HG02610 (cell line): ENCODE results near the gene YIPF5.

Experiments used
- ATAC-seq: cut with Tn5 transposase; IDR thresholded peaks from one replicate; pipeline ENCODE4 v1.9.1; 2021; ENCODE audit warnings: mild to moderate bottlenecking, moderate library complexity; ENCODE audit not compliant: unreplicated experiment

The YIPF5 gene

DNA sequence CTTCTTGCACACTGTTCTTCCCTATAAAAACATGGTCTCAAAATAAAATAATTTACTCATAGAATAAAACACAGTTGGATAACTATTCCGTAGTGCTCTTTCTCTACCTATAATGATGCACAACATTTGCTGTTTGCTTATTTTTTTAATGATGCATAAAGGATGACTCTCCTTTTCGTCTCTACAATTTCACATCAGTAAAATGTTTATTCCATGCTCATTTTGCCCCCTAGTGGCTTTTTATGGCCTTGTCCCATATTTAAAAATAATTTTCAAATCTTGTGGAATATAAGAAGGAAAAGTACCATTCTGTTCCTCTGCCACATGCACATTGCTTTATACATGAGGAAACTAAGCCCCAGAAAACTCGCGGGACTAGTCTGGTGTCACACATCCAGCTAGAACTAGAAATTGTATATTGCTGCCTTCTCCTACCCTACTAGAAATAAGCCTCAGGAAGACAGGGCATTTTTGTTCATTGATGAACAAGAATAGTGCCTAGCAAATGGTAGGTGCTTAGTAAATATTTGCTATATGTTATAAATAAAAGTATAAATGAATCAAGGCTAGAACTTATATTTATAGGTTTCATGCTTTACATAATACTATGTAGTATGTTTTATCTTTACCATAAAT lies 12.9 kb upstream of the YIPF5 start:
- ATAC-seq: no peak

DNA sequence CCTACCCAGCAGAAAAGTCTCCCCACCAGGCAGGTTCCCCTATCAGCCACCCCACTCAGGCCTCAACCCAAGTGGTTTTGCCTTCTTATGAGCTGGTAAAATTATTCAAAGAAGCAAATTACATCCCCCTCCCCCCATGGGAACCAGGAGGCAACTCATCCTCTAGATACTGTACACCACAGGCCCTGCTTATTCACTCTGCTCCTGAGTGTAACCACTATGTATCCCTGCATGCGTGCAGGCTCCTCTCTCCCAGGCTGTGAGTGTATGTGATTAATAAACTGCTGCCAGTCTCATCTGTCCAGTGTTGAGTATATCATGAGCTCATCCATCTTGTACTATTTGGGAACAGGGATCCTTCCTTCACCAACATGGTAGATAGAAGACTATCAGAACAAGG lies 8.8 kb upstream of the YIPF5 start:
- no peak for ATAC-seq

DNA sequence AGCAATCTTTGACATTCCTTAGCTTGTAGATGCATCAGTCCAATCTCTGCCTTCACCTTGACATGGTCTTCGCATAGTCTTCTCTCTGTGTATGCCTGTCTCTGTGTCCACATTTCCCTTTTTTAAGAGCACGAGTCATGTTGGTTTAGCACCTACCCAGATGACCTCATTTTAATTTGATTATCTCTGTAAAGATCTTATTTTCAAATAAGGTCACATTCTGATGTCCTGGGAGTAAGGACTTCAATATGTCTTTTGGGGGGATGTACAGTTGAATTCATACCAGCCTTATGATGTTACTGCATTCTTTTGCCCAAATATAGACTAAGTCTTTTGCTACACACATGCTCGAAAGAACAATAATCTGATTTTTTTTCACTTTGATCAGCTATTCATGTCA lies 7.1 kb upstream of the YIPF5 start:
- ATAC-seq: no peak

DNA sequence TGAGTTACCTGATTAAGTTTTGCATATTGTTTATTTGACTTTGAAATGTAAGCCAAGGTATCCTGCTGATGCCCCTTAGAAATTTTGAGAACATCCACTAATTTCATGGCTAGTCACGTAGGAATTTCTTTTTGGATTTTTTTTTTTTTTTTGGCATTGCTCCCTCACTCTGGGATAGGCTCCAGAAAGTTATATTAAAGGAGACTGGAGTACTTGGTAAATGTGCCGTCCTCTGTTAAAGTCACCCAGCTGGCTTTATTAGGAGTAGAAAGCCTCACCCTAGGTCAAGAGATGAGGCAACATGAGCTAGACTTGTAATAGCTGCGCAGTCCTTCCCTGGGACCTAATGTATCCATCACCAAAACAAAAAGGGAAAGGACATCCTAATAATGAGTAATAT lies 3.3 kb upstream of the YIPF5 start:
- ATAC-seq: no peak

DNA sequence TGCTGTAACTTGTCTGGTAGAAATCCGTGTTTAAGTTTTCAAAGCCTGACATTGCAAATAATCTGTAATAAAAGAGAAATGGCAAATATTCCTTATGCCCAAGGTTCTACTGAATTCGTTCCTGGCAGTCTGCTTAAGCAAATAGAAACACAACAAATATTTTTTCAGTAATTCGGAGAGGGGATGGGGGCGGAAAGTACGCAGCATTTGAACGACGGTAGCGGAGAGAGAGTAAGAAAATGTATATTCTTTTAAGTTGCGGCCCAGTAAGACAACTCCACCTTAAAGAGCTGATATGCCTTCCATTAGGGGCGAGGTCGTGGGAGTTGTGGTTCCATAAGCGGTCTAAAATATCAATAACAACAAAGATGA lies 569 bp downstream of the YIPF5 start:
- ATAC-seq: no peak

DNA sequence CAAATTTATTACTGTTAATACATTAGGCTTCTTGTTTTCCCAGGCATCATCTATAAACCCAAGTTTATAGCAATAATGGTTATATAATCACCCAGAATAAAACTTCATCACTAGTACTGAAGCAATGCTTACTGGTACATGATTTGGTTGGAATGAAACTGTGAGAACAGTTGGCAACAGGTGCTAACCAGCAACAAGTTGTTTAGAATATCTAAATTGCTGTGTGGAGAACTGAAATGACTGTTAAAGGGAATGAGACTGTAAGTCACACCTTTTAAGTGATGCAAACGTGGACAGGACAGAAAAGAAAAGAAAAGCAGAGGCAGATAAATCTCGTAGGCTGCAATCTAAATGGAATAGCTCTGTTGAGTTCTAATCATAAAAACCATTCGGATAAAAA lies 2.5 kb downstream of the YIPF5 start:
- ATAC-seq: no peak

DNA sequence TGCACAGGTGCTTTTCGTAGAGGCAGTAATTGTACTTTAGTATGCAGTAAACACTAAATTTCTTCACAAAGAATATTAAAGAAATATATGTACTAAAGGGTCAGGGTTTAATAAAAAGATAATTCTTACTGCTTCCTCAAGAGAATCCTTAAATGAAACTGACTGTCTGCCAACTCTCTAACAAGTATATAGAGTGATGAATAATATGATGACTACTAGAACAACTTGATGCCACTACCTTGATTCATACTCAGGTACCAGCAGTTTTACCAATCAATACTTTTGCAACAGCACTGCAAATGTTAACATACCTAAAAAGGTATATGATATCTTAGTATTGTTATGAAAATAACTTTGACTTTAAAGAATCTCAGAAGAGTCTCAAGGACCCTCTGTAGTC lies 3.8 kb downstream of the YIPF5 start:
- ATAC-seq: no peak

DNA sequence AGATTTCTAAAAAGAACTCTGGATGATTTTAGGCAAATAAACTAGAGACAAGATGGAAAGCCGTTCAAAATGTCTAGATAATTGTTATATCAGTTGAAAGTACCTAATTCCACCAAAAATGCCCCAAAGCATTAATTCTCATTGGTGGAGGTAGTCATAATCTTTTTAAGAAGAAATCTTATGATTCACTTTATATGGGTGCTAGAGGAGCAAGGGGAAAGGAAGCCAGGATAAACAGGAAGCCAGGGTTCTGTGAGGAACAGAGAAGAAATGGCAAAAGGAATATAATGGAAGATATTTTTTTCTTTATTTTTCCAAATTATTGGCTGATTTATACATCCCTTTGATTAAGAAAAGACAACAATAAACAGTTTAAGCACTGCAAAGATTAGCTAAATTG lies 7.8 kb downstream of the YIPF5 start:
- no peak for ATAC-seq

DNA sequence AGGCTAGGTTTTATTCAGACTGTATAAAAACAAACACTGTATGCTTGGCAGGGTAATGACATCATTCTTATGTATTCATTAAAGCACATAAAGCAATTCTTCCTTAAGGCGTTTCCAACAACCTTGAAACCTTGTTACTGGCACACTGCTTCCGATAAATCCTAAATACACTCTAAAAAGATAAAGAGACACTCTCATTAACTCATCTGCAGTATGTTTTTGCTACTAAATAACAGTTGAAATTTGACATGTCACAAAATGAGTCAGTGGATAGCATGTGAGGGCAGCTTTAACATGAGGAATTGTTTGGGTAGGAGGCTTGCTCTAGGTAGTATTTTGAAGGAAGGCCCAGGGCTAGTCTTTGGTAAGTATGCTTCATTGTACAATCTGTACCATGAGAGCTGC lies 13.7 kb downstream of the YIPF5 start:
- no peak for ATAC-seq

DNA sequence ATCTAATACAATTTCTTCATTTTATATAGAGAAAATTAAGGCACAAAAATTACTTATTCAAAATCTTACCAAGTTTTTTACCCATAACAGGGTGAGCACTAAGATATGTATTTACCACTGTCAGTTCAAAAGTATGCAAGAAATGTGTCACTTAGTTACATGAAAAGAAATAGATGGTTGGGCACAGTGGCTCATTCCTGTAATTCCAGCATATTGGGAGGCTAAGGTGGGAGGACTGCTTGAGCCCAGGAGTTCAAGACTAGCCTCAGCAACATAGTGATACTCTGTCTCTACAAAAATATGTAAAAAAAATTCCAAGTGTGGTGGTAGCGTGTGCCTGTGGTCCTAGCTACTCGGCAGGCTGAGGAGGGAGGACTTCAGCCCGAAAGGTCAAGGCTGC lies 19.4 kb downstream of the YIPF5 start:
- no peak for ATAC-seq

DNA sequence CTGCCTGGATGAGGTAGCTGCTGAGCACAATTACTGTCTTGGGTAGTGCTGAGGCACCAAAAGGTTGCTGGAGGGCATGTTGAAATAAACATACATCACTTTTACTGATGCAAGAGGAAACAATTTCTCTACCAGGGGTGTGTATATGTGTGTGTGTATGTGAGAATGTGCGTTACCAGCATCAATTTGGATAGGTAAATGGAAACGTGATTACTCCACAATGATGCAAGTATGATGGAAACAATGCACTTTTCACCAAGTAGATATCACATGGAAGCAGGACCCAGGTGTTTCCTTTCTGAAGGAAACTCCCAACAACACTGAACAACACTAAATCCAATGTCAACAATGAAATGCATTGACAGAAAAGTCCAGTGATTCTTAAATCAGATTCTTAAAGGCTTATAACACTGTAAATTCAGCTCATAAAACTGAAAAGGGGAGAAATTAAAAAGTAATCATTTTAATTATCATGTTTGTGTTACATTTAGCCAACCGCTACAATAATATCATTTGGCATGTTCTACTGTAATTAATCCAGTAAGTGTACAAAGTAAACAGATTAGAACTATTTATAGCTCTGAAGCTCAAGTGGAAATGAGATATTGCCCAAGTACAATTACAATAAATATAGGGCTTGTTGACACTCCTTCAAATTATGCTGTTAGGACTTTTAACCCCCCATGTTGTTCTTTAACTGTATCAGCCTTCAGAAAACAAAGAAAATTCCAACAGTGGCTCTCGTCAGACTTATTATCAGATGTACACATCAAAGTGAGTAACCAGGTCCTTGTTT lies 25.3 kb downstream of the YIPF5 start:
- ATAC-seq: no peak

DNA sequence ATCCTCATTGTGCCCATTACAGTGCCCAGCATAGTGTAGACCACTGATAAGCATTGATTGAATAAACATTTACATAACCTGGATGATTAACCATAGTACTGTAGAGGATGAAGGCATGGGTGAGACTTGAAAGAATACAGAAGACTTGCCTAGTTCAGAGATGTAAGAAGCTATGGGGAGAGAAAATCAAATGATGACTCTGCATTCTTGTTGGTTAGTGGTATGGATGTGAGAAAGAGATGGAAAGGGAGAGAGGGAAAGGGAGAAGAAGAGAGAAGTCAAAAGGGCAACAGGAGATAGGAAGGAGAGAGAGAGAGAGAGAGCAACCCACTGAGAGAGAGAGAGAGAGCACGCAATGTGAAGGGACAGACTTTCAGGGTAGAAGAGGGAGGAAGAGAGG lies 26.8 kb downstream of the YIPF5 start:
- ATAC-seq: no peak

DNA sequence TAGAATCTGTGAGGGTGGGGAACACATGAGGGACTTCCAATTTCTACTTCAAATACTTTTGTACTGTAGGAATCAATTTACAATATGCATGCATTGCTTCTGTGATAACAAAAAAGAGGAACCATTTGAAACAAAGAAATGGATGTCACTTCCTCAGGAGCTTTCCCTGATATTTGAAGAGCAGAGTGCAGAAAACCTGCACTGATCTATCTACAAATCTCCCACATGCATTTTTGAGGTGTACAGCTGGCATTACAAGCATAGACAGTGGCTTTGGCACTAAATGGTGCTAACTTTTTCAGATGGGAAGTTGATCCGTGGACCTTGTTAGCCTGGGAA lies 27.7 kb downstream of the YIPF5 start:
- no peak for ATAC-seq

DNA sequence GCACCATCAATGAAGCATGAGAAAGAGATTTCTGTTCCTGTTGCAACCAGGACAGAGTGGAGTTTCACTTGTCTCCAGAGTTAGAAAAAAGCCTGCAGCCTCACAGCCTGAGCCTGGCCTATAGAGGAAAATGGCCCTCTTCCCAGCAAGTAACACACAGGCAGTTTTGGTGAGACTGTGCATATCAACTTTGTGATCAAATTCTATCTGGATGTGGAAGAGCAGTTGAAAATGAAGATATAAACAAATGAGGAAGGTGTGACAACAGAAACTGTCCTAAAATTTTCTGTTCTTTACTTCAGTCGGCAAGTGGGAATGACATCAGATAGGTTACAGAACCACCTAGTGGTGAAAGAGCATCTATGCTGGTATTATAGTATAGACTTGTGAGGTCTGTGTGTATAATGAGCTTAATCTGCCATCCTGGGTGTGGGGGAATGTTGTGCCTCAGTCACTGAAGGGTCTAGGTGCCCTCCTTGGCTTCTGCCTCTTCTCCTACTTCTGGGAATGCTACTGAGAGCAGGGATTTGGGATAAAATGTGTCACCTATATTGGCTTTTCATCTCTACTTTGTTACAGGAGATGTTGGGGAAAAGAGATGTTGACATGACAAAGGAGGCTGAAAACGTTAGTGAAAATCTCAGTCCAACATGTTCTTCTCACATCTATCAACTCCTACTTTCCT lies 28.2 kb downstream of the YIPF5 start:
- peak; percentile 98 for ATAC-seq

DNA sequence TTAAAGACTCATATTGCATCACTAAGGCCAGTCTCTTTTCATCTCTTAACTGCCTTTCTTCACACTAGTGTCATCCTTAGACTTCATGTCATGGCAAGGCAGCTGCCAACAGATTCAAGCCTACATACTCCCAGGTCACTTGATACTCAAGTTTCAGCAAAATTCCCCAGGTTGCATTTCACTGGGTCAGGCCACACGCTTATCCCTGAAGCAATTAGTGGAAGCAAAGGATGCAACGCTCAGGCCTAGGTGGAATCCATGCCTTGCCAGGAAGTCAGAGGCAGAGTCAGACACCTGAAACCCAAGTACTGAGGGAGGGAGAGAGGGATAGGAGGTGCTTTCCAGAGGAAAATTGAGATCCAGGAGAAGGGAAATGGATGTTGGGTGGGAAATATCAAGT lies 28.9 kb downstream of the YIPF5 start:
- ATAC-seq: peak; percentile 10

DNA sequence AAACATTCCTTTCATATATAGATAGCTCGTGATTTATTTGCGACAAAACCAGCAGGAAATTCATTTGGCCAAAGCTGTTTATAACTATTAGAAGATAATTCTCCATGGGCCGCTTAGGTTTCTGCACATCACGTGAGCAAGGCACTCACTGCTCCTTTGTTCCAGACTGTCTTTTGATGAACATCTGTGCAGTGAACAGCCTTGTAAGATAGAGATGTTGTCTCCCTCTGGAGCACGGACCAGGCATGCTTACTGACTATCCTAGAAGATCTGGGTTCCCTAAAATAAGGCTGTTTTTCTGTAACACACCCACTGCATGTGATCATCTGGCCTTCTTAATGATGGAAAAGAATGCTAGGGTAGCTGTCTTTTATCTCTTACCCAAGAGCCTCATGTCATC lies 30.9 kb downstream of the YIPF5 start:
- no peak for ATAC-seq

DNA sequence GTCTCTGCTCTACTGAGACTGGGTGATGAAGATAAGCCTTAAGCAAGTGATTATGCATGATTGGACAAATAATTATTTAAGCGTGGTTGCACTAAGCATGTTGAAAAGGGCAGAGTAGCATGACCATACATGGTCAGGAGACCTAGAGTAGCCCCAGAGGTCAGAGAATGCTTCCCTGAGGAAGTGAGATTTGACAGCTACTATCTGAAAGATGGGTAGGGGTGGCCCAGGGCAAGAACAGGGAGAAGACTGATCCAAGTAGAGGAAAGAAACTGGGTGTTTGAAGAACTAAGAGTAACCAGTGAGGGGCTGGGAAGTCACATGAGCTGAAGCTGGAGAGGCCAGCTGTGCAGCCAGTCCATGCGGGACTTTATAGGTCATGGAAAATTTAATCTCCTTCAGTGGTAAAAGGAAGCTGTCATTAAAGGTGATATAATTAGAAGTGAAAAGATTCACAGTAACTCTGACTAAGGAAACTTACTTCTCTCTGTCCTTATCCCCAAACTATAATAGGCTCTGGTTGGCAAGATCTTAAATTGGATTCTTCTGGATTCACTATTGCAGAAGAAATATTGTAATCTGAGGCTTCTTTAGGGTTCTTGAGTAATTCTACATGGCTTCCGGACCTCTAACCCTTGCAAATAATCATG lies 35.2 kb downstream of the YIPF5 start:
- ATAC-seq: no peak

DNA sequence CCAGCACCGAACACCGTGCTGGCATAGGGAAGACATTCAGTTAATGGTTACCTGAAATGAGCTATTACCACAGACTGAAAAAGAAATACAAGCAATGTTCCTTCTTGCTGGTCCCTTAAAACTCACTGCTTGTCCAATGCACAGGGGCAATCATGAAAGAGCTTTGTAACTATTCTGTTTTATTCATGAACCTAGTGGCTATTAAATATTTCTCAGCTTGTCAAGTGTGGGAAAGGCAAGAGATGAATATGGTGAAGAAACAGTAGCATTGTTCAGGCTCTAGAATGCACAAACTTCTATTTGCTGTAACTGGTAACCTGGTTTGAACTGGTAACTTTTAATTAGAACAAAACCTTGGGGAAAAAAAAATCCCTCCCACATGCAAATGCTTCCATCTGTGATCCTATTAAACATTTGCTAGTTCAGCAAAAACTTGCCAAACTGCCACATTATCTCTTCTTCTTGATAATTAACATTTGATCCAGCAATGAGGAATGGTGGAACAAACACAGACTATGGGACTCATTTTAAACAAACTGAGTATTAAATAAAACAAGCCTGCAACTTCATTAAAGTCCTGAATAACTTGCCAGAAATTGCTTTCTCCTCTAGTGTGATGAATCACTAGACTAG lies 36.1 kb downstream of the YIPF5 start:
- ATAC-seq: no peak

DNA sequence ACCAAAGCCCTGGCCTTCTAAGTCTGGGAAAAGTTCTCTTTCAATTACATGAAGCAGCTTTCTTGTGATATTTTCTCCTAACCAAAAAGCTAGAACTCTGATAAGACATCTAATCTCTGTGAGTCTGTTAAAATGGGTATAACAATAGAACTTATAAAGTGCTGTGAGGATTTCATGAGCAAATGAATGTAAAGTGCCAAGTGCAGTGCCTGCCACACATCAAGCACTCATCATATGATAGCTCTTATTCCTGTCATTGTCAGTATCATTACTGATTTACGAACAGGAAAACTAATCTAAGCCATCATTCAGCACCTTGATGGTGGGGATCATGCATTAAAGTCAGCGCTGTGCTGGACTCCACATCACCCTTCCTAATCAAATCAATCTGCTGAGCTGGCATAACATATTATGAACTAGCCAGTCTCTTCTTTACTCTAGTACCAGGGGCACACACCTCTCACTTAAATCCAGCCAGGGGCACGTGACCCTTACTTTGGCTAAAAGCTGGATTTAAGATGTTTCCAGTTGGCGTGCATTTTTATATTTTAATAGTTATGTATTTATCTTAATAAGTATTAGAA lies 37.3 kb downstream of the YIPF5 start:
- no peak for ATAC-seq

DNA sequence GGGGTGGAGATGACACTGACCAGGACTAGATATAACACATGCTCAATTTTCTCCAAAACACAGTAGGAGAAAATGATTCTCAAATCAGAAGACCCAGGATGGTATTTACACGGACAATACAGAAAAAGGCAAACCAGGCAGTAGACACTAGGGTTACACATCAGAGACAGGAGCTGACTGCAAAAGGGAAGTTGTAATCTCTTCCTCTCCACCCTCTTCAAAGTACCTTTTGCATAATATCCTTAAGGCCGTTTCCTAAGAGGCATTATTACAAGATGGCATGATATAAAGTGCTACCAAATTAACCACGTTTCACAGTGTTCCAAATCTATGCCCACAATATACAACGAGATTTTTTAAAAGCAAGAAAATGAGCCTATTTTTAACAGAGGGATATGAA lies 39.2 kb downstream of the YIPF5 start:
- ATAC-seq: no peak

DNA sequence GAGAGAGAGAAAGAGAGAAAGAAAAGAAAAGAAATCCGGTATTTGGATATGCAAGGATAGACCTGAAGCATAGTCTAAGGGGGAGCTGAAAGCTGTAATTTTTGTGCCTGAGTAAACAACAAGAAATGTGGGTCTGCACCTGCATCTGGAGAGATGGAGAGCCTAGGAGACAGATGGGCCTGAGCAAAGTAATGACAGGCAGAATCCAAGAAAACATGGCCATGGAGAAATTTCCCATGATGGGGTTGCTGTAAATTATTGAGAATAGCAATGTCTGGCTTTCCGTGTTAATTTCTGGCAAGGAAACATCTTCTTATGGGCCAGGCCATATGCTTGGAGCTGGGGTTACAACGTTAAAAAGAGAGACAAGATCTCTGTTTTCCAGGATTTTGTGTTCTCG lies 40.2 kb downstream of the YIPF5 start:
- no peak for ATAC-seq
